NCI-H510A treated with DMSO at 0.1 percent for 48 hours (cell line): Measurements from ENCODE around the gene PHLDB2.

Source experiments
- DNase-seq: peaks from one replicate; lab custom pipeline; 2025; lab: John Stamatoyannopoulos, UW

PHLDB2 gene

GRCh38 chr3:111884411-111885018 lies 25.4 kb downstream of the PHLDB2 start:
- no peak for DNase-seq

- DNase-seq = no peak
Measured at GRCh38 chr3:111885578-111885977, 26.5 kb downstream of the PHLDB2 start.

- DNase-seq = no peak
Measured at GRCh38 chr3:111890051-111890580, 31.1 kb downstream of the PHLDB2 start.

GRCh38 chr3:111892070-111892469 lies 33.0 kb downstream of the PHLDB2 start:
- DNase-seq = no peak

DNA sequence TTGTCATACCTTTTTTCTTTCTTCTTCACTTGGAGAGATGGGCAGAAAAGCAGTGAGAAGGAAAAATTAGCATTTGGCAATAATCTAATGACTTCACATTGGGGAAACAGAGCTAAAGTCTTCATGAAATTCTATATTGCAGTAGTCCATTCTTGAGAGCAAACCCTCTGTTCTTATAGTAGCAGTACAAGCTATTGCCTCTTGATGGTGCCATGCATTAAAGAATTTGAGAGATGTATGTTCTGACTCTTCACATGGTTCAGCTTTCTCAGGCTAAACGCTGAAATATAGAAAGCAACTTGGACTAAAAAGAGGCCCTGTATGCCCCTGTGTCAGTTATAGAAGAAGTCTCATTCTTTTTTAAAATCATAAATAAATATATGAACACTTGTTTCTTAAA lies 36.0 kb downstream of the PHLDB2 start:
- DNase-seq = peak; percentile 8

GRCh38 chr3:111899966-111900365 lies 40.9 kb downstream of the PHLDB2 start:
- no peak for DNase-seq

DNA sequence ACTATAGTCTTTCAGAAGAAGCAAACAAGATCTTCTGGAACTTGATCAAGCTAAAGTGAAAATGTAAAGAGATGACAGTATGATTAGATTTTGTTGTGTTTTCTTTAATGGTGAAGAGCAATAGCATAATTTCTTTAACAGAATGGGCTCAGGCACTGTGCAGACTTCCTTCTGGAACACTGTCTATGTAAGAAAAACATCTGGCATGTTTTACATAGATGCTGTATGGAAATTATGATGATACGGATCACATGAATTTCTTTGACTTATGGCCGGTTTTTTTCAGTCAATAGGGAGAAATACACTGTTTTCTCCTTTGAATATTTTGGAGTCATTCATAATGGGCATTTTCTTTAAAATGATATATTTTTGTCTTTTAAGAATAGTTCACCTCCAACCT lies 42.6 kb downstream of the PHLDB2 start:
- no peak for DNase-seq

- DNase-seq = no peak
Measured at GRCh38 chr3:111902534-111902933, 43.5 kb downstream of the PHLDB2 start.

DNA sequence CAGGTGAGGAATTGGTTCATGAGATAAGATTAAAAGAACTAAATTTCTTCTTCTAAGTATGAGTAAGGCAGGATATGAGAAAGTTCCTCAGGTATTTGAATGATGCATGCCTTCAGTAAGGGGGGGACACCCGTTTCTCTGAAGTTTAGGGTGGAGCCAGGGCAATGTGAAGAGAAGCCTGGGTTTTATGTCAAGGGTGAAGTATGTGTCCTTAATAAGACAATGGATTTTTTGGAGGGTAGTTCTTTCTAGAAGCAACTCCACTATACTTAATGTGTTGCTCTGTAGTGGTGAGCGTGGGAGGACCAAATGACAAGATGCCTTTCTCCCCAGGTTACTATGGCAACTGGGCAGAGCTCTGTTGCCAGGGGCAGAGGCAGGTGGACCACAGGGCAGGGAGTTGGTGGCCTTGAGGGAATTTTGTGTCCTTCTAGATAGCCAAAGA lies 44.0 kb downstream of the PHLDB2 start:
- no peak for DNase-seq

DNA sequence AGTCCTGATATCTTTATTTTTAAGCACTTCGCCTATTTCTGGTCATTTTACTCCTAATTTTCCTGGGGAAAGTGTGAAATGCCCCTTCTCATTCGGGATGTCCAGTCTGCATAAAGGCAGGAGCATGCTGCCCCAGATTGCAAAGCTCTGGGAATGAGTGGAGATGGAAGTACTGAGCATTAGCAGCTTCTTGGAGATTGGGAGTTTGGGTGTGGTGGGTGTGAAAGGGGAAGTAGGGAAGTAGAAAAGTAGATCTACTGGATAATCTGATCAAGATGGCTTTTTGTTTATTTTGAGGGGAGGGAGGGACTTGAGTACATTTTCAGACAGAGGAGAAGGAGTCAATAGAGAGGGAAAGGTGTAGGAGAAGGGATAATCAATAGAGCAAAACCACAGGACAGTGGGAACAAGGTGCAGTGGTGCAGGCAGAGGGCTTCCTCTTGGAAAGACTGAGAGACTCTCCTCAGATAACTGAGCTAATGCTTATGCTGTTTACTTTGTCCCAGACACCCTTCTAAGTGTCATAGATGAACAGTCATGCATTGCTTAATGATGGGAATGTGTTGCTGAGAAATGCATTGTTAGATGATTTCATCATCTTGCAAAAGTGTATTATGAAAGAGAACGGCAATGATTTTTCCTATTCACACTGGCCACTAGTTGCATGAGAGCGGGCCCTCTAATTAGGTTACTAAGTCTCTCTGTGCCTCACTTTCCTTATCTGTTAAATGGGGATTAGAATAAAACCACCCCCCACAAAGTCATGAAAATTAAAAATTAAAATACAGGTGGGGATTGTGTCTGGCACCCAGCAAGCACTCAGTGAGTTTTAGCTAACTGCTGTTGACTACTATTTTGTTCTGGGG lies 45.5 kb downstream of the PHLDB2 start:
- DNase-seq = peak; percentile 6

GRCh38 chr3:111906656-111907055 lies 47.6 kb downstream of the PHLDB2 start:
- DNase-seq = no peak

DNA sequence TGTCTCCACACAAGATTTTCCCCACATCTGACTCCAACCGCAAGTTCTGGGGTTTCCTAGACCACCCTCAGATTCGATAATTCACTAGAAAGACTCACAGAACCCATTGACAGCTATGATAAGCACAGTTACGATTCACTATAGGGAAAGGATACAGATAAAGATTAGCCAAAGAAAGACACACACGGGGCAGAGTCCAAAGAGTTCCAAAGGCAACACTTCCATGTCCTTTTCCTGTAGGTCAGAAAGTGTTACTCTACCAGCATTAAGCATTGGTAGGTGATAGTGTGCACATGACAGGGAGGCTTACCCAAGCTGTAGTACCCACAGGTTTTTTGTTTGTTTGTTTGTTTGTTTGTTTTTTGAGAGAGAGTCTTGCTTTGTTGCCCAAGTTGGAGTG lies 48.1 kb downstream of the PHLDB2 start:
- no peak for DNase-seq

GRCh38 chr3:111910806-111911205 lies 51.7 kb downstream of the PHLDB2 start:
- no peak for DNase-seq

GRCh38 chr3:111911446-111911845 lies 52.4 kb downstream of the PHLDB2 start:
- DNase-seq = peak; percentile 5

GRCh38 chr3:111913163-111913763 lies 54.2 kb downstream of the PHLDB2 start:
- DNase-seq = no peak

GRCh38 chr3:111915905-111916304 lies 56.8 kb downstream of the PHLDB2 start:
- DNase-seq = no peak

- DNase-seq = no peak
Measured at GRCh38 chr3:111917300-111917699, 58.2 kb downstream of the PHLDB2 start.

GRCh38 chr3:111919370-111920065 lies 60.5 kb downstream of the PHLDB2 start:
- DNase-seq = no peak

DNA sequence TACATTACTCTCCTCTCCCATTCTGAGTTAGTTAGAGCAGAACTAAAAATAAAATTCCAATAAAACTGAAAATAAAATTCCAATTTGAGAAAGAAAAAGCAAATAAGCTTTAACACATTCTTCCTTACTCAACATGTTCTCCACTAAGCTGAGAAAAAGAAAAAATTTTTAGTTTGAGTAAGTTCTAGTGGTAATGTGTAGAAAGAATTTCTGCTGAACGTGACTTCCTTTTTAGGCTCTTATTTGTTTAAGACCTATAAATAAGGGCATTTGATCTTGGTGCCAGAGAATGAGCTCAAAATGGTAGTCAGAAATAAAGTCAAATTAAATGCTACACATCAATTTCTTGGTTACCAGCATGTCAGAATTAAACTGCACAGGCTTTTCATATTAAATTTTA lies 62.1 kb downstream of the PHLDB2 start:
- no peak for DNase-seq

DNA sequence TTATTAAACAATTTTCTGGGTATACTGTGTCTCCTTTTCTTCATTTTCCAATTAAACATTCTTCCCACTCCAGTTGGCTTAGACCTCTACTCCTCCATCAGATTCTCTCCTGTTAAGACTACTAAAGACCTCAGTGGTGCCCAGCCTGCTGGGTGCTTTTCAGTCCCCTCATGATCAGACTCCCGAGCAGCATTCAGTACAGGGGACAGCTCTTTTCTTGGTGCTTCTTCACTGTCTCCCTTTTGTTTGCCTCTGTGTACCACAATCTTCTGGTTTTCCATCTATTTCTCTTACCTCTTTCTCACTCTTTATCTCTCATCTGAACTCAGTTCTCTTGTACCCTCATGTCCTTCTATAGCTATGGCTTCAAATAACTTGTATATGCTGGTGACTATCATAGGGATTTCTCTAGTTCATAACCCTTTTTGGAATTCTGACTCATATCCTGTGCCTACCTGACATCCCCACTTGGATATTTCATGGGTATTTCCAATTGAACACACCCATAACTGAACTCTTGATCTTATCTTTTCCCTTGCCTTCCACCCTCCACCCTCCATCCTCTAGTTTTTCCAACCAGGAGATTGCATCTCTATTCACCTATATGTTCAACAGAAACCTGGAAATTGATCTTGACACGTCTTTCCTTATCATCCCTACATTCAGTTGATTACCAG lies 64.2 kb downstream of the PHLDB2 start:
- DNase-seq = no peak

DNA sequence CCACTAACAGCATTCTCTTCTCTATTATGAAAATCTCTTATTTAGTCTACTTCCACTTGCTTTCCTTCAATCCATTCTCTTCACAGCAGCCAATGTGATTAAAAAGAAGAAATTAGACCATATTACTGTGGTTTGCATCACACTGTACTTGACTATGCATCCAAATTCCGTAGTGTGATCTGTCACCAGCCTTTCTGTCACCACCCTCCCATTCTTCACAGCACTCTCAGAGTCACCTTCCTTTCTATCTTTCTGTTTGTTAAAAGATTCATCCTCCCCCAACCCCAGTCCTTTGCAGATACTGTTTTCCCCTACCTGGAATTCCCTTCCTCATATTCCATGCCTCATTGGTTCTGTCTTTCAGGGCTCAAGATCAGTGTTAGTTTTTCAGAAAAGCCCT lies 64.7 kb downstream of the PHLDB2 start:
- no peak for DNase-seq

DNA sequence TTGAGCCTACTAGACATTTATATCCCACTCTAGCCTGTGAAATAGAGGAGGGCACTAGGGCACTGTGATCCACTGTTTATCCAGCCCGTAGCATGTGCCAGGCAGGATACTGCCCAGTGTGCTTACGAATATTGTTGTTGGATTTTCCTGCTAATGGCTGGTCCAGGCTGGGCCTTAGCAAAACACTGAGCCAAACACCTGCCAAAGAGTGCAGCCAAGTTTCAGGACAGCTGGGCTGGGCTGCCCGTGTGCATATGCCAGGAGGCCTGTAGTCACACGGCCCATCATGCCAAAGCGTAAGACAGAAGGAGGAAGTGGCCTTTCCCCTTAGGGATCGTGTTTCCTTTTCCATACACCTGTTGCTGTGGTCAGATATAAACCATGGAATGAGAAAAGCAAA lies 65.2 kb downstream of the PHLDB2 start:
- DNase-seq = peak; percentile 46
